Measurements from ENCODE around the gene DUSP14.
A peak's percentile ranks its signal among the peaks of the same experiment; 100 is the strongest.

The DUSP14 gene

GRCh38 chr17:37512442-37513068 is 22.9 kb downstream of the DUSP14 start:
- no peaks in the 10 kb centered on the region for H3K27me3 ChIP-seq (ENCODE audit: insufficient read depth, low read depth, severe bottlenecking)
- peak; percentile 76 for DNase-seq
- H3K4me3 ChIP-seq (ENCODE audit: low read depth, low read length): no peak overlapping the region
- TF ChIP-seq CTCF (IDR thresholded peaks at IDR 0.05; ENCODE audit: low read depth, low read length): no peak
- peak overlapping the region; percentile 70 for H3K27ac ChIP-seq
- H3K9me3 ChIP-seq (ENCODE audit: severe bottlenecking): no peaks in the 10 kb centered on the region
- peaks cover 47% of the 10 kb centered on the region for H3K36me3 ChIP-seq

GRCh38 chr17:37513711-37514110 is 24.0 kb downstream of the DUSP14 start:
- peaks cover 54% of the 10 kb centered on the region for H3K36me3 ChIP-seq
- DNase-seq: no peak
- no peak overlapping the region for H3K4me3 ChIP-seq (ENCODE audit: low read depth, low read length)
- H3K27me3 ChIP-seq (ENCODE audit: insufficient read depth, low read depth, severe bottlenecking): no peaks in the 10 kb centered on the region
- TF ChIP-seq CTCF (IDR thresholded peaks at IDR 0.05; ENCODE audit: low read depth, low read length): no peak
- peak overlapping the region; percentile 70 for H3K27ac ChIP-seq
- no peaks in the 10 kb centered on the region for H3K9me3 ChIP-seq (ENCODE audit: severe bottlenecking)

GRCh38 chr17:37516127-37516571 is 26.5 kb downstream of the DUSP14 start:
- H3K4me3 ChIP-seq (ENCODE audit: low read depth, low read length): no peak overlapping the region
- no peaks in the 10 kb centered on the region for H3K9me3 ChIP-seq (ENCODE audit: severe bottlenecking)
- H3K27me3 ChIP-seq (ENCODE audit: insufficient read depth, low read depth, severe bottlenecking): no peaks in the 10 kb centered on the region
- no peak for TF ChIP-seq CTCF (IDR thresholded peaks at IDR 0.05; ENCODE audit: low read depth, low read length)
- H3K36me3 ChIP-seq: peaks cover 66% of the 10 kb centered on the region
- no peak for DNase-seq
- H3K27ac ChIP-seq: no peak overlapping the region

GRCh38 chr17:37517881-37518280 is 28.2 kb downstream of the DUSP14 start:
- Histone ChIP-seq H3K4me3 (ENCODE audit: low read depth, low read length) (no peak overlapping the region), H3K9me3 (ENCODE audit: severe bottlenecking) (no peaks in the 10 kb centered on the region), H3K36me3 (peaks cover 58% of the 10 kb centered on the region), H3K27me3 (ENCODE audit: insufficient read depth, low read depth, severe bottlenecking) (no peaks in the 10 kb centered on the region), H3K27ac (no peak overlapping the region)
- DNase-seq: no peak
- no peak for TF ChIP-seq CTCF (IDR thresholded peaks at IDR 0.05; ENCODE audit: low read depth, low read length)

GRCh38 chr17:37518826-37519225 is 29.1 kb downstream of the DUSP14 start:
- no peaks in the 10 kb centered on the region for H3K27me3 ChIP-seq (ENCODE audit: insufficient read depth, low read depth, severe bottlenecking)
- no peak overlapping the region for H3K4me3 ChIP-seq (ENCODE audit: low read depth, low read length)
- no peak for TF ChIP-seq CTCF (IDR thresholded peaks at IDR 0.05; ENCODE audit: low read depth, low read length)
- H3K36me3 ChIP-seq: peaks cover 49% of the 10 kb centered on the region
- no peak for DNase-seq
- H3K27ac ChIP-seq: no peak overlapping the region
- no peaks in the 10 kb centered on the region for H3K9me3 ChIP-seq (ENCODE audit: severe bottlenecking)
